K562 (cell line): ENCODE measurements around the gene FCHO2. TPM values are rescaled to one million over a fixed set of nuclear protein-coding genes. Genes with fewer than 3 reads are reported as not detected.

Experiments
- ATAC-seq: fragments of 200-7000 bp; cut with Tn5 transposase; 3 replicates; pipeline ENCODE4 v1.9.1; 2020; ENCODE audit warnings: moderate library complexity
- BruUV-seq: library from RNA; stranded (reverse); fragments of 400-500 nt; replicated peaks from 2 replicates; lab custom pipeline; 2021; lab: Mats Ljungman, UMichigan
- CTCF ChIA-PET: fragments of 300-600 bp; formaldehyde crosslinking; extraction: SDS; loops from one replicate; lab custom pipeline; 2021; ENCODE audit warnings: low intra/inter-chr PET ratio; lab: Yijun Ruan, JAX
- POLR2A ChIA-PET: fragments of 300-600, 350-650 bp; sonication (Branson Sonifier 250); formaldehyde crosslinking; extraction: SDS; loops from one replicate; lab custom pipeline; 2021; ENCODE audit warnings: antibody characterized with exemption, inconsistent platforms; lab: Yijun Ruan, JAX
- DNase-seq, 4 experiments: peaks; one replicate each; pipeline versions ENCODE4 v3.0.0 to v3.0.0-alpha.2; 2011 to 2018; ENCODE audit warnings: low spot score in 3 of 4, mixed read lengths in 3 of 4; ENCODE audit errors: extremely low read depth in 1 of 4
- FAIRE-seq: peaks from 2 replicates; lab custom pipeline; 2011; peaks lifted over from hg19 to GRCh38; lab: Jason Lieb, UNC
- H2AFZ ChIP-seq: 2 replicates; pipeline ENCODE4 v1.6.0; 2011; ENCODE audit warnings: low read depth, low read length, control low read depth, inconsistent platforms
- H3K27ac ChIP-seq: fragments of 200-600 bp; 3 replicates; pipeline ENCODE4 v1.8.0; 2011; ENCODE audit warnings: low read depth, mild to moderate bottlenecking, control low read depth, inconsistent platforms, low read length, moderate library complexity, mixed read lengths; ENCODE audit errors: extremely low read depth
- H3K27me3 ChIP-seq, 2 experiments: fragments of 300-600 bp in 1 of 2; 2 replicates in 1 of 2; 3 replicates in 1 of 2; pipeline versions ENCODE4 v1.6.0 to v1.8.0; 2011; ENCODE audit warnings: inconsistent platforms in 2 of 2, low read length in 2 of 2, mild to moderate bottlenecking in 1 of 2, mixed read lengths in 1 of 2, moderate library complexity in 1 of 2; ENCODE audit not compliant: control insufficient read depth in 2 of 2, insufficient read depth in 2 of 2
- H3K36me3 ChIP-seq: fragments of 300-600 bp; 3 replicates; pipeline ENCODE4 v1.8.0; 2011; ENCODE audit warnings: mild to moderate bottlenecking, low read length, inconsistent platforms; ENCODE audit not compliant: control insufficient read depth, insufficient read depth
- H3K4me1 ChIP-seq, 2 experiments: fragments of 200-600 bp in 1 of 2; replicated peaks in 1 of 2; 2 replicates in 1 of 2; 3 replicates in 1 of 2; pipeline versions ENCODE4 v1.5.1 to v1.8.0; 2011; ENCODE audit warnings: inconsistent platforms in 2 of 2, low read length in 2 of 2, mild to moderate bottlenecking in 1 of 2, mixed read lengths in 1 of 2, moderate library complexity in 1 of 2; ENCODE audit not compliant: control insufficient read depth in 2 of 2, insufficient read depth in 2 of 2
- H3K4me2 ChIP-seq: 2 replicates; pipeline ENCODE4 v1.6.1; 2011; ENCODE audit warnings: low read length, control low read depth, inconsistent platforms, mixed read lengths; ENCODE audit not compliant: insufficient read depth
- H3K4me3 ChIP-seq: fragments of 200-600 bp; sonication (generic), shearing (Covaris generic); 2 replicates; pipeline ENCODE4 v1.5.1; 2016; ENCODE audit warnings: control low read depth, inconsistent platforms
- H3K79me2 ChIP-seq: fragments of 200-600 bp; 3 replicates; pipeline ENCODE4 v1.8.0; 2011; ENCODE audit warnings: low read length, inconsistent platforms; ENCODE audit not compliant: control insufficient read depth, insufficient read depth
- H3K9ac ChIP-seq, 2 experiments: 2 replicates each; pipeline versions ENCODE4 v1.6.0 to v1.6.1; 2011; ENCODE audit warnings: low read depth in 2 of 2, low read length in 2 of 2, control low read depth in 1 of 2, inconsistent platforms in 1 of 2, mild to moderate bottlenecking in 1 of 2, mixed read lengths in 1 of 2; ENCODE audit not compliant: insufficient read depth in 1 of 2
- H3K9me1 ChIP-seq: one replicate; pipeline ENCODE4 v1.6.0; 2011; ENCODE audit warnings: inconsistent platforms, mild to moderate bottlenecking, low read length, moderate library complexity; ENCODE audit not compliant: control insufficient read depth, insufficient read depth
- H3K9me3 ChIP-seq: replicated peaks from 2 replicates; pipeline ENCODE4 v1.5.1; 2011; ENCODE audit warnings: low read depth, low read length, inconsistent platforms; ENCODE audit not compliant: control insufficient read depth, insufficient read depth
- H4K20me1 ChIP-seq: replicated peaks from 2 replicates; pipeline ENCODE4 v1.6.1; 2011; ENCODE audit warnings: low read length, inconsistent platforms, mixed read lengths; ENCODE audit not compliant: control insufficient read depth, insufficient read depth
- CEBPZ ChIP-seq: fragments of 150-350 bp; IDR thresholded peaks from 2 replicates; pipeline ENCODE4 v1.6.1; 2014; ENCODE audit warnings: low read depth, mild to moderate bottlenecking, low read length, borderline replicate concordance
- MCM2 ChIP-seq: fragments of 450-650 bp; IDR thresholded peaks from 2 replicates; pipeline ENCODE4 v1.6.1; 2017; ENCODE audit warnings: low read depth, mild to moderate bottlenecking
- MYNN ChIP-seq, 2 experiments: sonication (generic); formaldehyde crosslinking in 1 of 2; IDR thresholded peaks; 2 replicates each; pipeline versions ENCODE4 v1.5.0 to v1.6.1; 2016 to 2020; ENCODE audit warnings: antibody characterized with exemption in 1 of 2, missing genetic modification reagents in 1 of 2
- PRDM10 ChIP-seq: fragments of 450-650 bp; IDR thresholded peaks from 2 replicates; pipeline ENCODE4 v1.6.1; 2018; ENCODE audit not compliant: partially characterized antibody
- SMAD3 ChIP-seq: fragments of 450-650 bp; formaldehyde crosslinking; conservative IDR thresholded peaks from 2 replicates; pipeline ENCODE4 v1.4.0; 2020; ENCODE audit warnings: mild to moderate bottlenecking
- ZBTB8A ChIP-seq: fragments of 450-650 bp; IDR thresholded peaks from 2 replicates; pipeline ENCODE4 v1.6.1; 2018; ENCODE audit warnings: mild to moderate bottlenecking, moderate library complexity; ENCODE audit not compliant: partially characterized antibody
- WGBS: fragments of 100-300 bp; shearing (Covaris generic); methylation state at CpG from one replicate; pipeline ENCODE4 v1.1.6; 2016; ENCODE audit warnings: low coverage, mixed read lengths; ENCODE audit not compliant: insufficient coverage; ENCODE audit errors: missing lambda C conversion rate; 5-methylcytosine and 5-hydroxymethylcytosine counted together
- in situ Hi-C: fragments of 300-500 bp; cut with MboI; formaldehyde crosslinking; loops from 4 replicates; pipeline ENCODE4 v1.15.0; 2018; ENCODE audit warnings: inconsistent platforms, mixed read lengths
- intact Hi-C: fragments of 100-400 bp; cut with micrococcal nuclease; formaldehyde crosslinking; loops from 2 replicates; pipeline ENCODE4 v1.14.2; 2022
- polyA plus RNA-seq, 8 experiments: library from polyadenylated mRNA; depleted of rRNA in 4 of 8; stranded (reverse) in 5 of 8; unstranded in 3 of 8; fragments of >200 nt; fragmentation: Nextera tagmentation in 2 of 8; fragmentation: Illumina TruSeq in 1 of 8; extraction: Ambion mirVana in 2 of 8; extraction: Trizol in 1 of 8; gene quantifications; 2 replicates each; pipeline versions ENCODE4 v1.2.1 to v1.2.3, GENCODE V29; 2011 to 2014; ENCODE audit warnings: inconsistent platforms in 1 of 8, missing spikeins in 1 of 8
- total RNA-seq, 7 experiments: library from RNA; depleted of rRNA in 6 of 7; stranded (reverse); fragments of >200 nt in 6 of 7; fragmentation: Illumina TruSeq in 2 of 7; extraction: Trizol in 2 of 7; gene quantifications; 2 replicates each; pipeline versions ENCODE4 v1.2.1 to v1.2.3, GENCODE V29; 2011 to 2021; ENCODE audit warnings: low replicate concordance in 1 of 7

The FCHO2 gene
- total and polyA plus RNA-seq, 9 of the 15 experiments (the other 6 are each of a cell fraction or from before 2014, with no cell fraction given) = 4.4 to 13.4 (median 8.3) TPM

GRCh38 chr5:73121119-73121463 is 165.2 kb downstream of the FCHO2 start:
- Histone ChIP-seq H3K4me1 (peaks cover 0 to 17% of the 10 kb centered on the region in 2 experiments; a peak in 2 of 5 replicates), H3K27me3 (peaks cover 36 to 71% of the 10 kb centered on the region in 2 experiments; a peak in 4 of 5 replicates), H3K79me2 (no peaks in the 10 kb centered on the region), H3K4me2 (no peak overlapping the region), H2AFZ (no peak overlapping the region), H3K4me3 (no peak overlapping the region), H3K9me3 (no peaks in the 10 kb centered on the region), H3K9me1 (no peaks in the 10 kb centered on the region), H3K27ac (no peak overlapping the region), H3K36me3 (no peaks in the 10 kb centered on the region), H3K9ac (no peak overlapping the region), H4K20me1 (no peaks in the 10 kb centered on the region)
- in situ Hi-C loops = no loop called here
- BruUV-seq = no TSS peak
- no peak for TF ChIP-seq MCM2
- TF ChIP-seq SMAD3 (CRISPR knock-in tag) = no peak
- TF ChIP-seq CEBPZ = no peak
- no peak for TF ChIP-seq MYNN (IDR thresholded peaks at IDR 0.05)
- TF ChIP-seq MYNN (CRISPR knock-in tag; IDR thresholded peaks at IDR 0.05) = no peak
- no peak for TF ChIP-seq PRDM10
- TF ChIP-seq ZBTB8A = no peak
- intact Hi-C loops = no loop called here
- WGBS = 0% methylated on average over 6 of the region's 6 CpGs
- ATAC-seq = no peak
- ChIA-PET CTCF (no interaction called here), POLR2A (no interaction called here)
- no peak for DNase-seq
- no peak for FAIRE-seq
